ENCODE results near the gene ITIH3.
A peak's percentile ranks its signal among the peaks of the same experiment; 100 is the strongest.

ITIH3 gene

DNA sequence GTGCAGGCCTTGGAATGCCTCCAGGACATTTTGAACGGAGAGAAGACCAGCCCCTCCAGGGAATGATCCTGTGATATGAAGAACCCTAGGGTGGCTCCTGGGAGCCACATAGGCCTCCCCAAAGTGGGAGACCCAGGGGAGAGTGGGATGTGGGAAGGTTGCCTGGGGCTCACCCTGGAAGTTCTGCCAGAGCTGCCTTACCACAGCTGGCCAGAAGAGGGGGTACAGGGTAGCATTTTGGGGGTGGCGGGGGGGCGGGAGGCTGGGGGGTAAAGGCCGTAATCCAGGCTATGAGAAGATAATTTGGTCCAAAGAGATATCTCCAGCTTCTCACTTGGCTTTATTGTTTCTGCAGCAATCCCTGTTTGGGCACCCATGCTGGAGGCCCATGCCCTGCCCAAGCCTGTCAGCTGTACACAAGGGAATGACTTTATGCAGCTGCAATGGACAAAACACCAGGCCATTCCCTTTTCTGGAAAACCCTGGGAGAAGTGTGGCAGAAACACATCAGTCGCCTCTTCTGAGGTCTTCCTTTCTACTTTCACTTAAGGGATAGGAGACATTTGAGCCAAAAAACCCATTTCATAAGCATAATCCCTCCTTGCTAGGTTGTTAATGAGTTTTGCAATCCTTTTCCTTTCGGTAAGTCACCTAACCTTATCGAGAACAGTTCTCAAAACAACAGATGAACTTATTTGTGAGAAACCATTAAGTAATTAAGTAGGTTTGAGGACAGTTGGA, 51.3 kb downstream of the ITIH3 start:
- DNase-seq: no peak

DNA sequence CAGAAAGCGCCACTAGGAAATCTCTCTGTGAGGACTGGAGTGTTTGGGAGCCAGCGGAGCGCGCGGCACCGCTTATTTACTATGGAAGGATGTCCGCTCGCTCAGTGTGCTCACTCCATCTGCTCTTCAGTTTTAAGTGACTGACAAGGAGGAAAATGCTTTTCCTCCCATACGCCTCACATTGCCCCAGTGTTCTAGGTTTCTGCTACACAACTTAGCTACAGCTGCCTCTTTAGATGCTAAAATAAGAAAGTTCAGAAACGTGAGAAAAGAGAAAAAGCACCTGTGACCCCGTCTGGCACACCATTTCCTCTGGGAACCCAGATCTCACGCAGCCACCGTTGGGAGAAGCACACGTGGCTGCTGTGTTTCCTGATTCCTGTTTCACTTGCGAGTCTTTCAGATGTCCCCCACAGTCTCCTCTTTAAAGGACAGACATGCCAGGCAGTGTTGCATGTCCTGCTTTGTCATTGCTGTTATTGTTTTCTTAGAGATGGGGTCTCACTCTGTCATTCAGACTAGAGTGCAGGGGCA, 51.9 kb downstream of the ITIH3 start:
- DNase-seq: no peak

DNA sequence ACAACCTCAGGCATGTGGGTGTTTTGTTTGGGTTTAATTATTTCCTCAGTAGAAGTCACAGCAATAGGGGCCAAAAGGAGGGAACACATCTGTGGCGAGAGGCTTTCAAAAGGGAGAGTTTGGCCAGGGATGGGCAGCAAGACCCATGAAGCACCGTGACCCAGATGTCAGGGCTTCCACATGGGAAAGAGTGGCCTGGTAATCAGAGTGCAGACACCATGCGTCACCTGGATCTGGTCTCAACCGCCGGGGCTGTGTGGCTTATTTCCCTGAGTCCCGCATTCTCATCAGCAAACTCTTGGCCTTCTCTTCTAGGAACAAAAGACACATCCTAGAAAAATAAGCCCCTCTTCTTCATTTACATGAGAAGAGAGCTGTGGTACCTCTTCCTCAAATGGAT, 52.6 kb downstream of the ITIH3 start:
- DNase-seq: no peak

DNA sequence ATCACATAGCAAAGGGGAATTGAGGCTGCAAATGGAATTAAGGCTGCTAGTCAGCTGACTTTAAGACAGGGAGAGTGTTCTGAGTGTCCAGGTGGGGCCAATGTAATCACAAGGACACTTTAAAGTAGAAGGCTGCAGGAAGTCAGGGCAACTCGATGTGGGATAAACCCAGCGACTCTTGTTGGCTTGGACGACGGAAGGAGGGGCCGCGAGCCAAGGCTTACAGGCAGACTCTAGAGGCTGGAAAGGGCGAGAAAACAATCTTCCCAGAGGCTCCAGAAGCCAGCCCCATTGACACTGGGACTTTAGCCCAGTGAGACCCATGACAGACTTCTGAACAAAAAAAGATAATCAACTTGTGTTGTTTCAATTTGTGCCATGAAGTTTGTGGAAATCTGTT, 53.1 kb downstream of the ITIH3 start:
- no peak for DNase-seq

DNA sequence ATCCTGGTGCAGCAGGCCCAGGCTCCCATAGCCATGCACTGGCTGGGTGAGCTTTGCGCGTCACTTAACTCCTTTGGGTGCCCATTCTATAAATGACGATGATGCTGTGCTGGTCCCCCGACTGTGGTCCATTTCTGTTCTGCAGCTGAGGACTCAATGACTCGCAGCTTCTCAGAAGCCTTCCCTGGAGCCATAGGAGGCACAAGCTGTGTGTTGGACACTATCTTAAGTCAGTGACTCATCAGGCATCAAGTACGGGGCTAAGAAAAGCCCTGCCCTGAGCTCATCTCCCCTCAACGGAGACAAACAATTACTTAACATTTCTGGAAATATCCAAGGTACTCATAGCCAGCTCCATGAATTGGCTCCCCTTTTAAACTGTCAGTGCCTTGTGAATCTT, 54.0 kb downstream of the ITIH3 start:
- DNase-seq: no peak

DNA sequence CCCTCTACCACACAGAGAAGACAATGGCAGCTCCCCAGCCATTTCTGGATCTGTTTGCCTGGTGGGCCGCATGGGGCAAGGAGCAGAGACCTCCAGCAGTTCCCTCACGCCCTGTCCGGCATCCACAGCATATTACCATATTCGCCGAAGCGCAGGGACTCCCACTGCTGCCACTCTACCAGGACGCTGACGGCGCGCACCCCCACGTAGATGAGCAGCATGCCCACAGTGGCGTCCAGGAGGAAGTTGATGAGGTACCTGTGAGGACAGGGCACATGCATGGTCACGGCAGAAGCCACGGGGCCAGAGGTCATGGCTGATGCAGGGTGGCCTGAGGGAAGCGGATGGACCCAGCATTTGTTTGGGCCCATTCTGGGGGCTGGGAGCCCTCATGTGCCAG, 55.1 kb downstream of the ITIH3 start:
- no peak for DNase-seq

DNA sequence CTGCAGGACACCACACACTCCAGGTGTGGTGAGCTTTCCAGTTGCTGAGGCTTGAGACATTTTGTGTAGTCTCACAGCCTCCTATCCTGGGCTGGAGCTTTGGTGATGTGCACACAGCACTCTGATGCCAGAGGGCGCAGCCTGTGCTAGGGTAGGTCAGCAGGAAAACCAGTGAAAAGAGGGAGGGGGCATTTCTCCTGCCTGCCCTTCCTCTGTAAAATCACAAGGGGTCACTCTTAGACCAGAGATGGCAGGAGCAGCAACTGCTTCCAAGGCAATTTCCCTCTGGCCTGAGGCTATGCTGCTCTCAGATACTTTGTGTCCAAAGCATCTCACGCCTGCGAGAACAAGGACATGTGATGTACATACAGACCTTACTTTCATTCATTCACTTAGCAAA, 56.8 kb downstream of the ITIH3 start:
- DNase-seq: peak; percentile 3 to 6

DNA sequence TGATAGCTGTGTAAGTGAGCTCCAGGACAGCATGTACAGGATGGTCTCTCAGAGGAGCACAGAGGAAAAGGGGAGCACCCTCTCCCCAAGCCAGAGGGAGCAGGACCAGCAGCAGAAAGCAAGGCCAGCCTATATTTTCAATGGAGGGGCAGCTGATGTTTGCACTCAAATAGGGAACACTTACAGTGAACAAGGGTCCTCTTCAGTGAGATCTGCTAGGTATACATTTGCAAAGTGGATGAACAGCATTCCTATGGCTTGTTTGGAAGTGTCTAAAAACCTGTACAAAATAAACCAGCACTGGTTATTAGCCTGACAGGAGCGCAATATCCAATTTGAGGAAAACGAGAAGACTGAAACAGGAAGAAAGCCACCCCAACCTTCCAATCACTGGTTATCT, 57.8 kb downstream of the ITIH3 start:
- DNase-seq: no peak

DNA sequence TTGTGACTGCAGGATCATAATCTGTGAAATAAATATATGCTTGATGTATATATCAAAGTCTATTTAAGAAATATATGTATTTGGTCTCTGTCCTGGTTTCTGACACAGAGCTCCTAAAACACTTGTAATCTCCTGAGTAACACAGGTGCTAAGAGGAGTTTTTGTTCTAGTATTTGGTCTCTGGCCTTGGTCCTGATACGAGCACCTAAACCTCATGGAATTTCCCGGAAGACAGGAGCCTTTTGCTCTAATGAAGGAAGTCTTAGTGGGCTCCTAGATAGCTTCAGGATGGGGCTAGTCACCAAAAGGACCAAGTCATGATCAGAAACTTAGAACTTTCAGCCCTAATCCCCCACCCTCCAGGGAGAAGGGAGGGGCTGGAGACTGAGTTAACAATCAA, 59.4 kb downstream of the ITIH3 start:
- no peak for DNase-seq

DNA sequence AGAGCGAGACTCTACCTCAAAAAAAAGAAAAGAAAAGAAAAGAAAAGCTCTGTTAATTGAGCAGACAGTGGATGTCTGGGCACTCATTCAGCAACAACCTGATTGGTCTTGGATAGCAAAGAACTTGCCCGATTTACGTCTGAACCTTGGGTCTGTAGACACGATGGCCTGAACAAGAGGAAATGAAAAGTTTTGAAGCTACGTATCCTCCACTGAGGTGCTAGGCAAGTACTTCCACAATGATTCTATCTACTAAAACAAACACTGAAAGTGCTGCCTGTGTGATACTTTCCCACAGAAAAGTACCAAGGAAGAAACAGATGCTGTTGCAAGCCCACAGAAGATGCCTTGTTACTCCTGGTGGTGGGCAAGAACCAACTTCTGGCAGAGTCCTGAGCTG, 62.1 kb downstream of the ITIH3 start:
- DNase-seq: no peak

DNA sequence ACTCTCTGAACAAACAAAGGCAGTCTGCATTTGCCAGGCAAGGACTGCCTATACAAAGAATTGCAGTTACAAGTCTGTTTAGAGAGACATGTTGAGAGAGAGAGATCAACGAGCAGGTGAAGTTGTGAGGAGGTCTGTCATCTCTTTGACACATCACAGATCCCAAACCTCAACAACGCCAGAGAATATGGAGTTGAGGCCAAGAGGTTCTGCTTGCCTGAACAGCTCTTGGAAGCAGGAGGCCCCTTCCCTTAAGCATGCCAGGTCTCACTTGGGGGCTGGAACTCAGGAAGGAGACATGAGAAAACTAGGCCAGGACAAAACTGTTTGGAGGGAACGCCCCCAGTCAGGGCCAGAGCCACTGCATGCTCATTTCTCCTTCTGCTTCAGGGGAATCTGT, 62.5 kb downstream of the ITIH3 start:
- no peak for DNase-seq

DNA sequence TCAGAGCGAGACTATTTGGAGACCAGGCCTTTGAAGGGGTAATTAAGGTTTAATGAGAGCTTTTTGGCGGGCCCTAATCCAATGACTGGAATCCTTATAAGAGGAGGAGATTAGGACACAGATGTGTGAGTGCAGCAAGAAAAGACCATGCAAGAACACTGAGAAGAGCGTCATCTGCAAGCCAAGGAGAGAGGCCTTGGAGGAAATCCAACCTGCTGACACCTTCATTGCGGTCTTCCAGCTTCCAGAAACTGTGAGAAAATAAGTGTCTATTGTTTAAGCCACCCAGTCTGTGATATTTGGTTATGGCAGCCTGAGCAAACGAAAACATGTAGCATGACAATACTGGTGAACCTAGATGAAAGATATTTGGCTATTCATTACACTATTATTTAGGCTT, 63.3 kb downstream of the ITIH3 start:
- DNase-seq: no peak
